Neural progenitor cell (in vitro differentiated cells): ENCODE measurements around the gene SCRN1.

ENCODE experiments used
- CTCF ChIP-seq: fragments of 200-600 bp; sonication (generic); IDR thresholded peaks from 2 replicates; pipeline ENCODE4 v1.5.1; 2017; ENCODE audit warnings: antibody characterized with exemption, mild to moderate bottlenecking
- EZH2 ChIP-seq: fragments of 200-600 bp; sonication (generic); IDR thresholded peaks from 2 replicates; pipeline ENCODE4 v1.6.1; 2017; ENCODE audit warnings: antibody characterized with exemption, mild to moderate bottlenecking, moderate library complexity
- EZH2phosphoT487 ChIP-seq: fragments of 200-600 bp; sonication (generic); IDR thresholded peaks from 2 replicates; pipeline ENCODE4 v1.6.1; 2017; ENCODE audit warnings: antibody characterized with exemption

GRCh38 chr7:29950480-29950879 is 39.1 kb downstream of the SCRN1 start:
- TF ChIP-seq CTCF (no peak), EZH2 (no peak), EZH2phosphoT487 (no peak)
